Heart right ventricle (tissue), 16 donors: ENCODE measurements around the gene CELSR1. TPM values are rescaled to one million over a fixed set of nuclear protein-coding genes. Genes with fewer than 3 reads are reported as not detected.

Experiments
- ATAC-seq, 8 donors: fragments of 200-7000 bp; cut with Tn5 transposase; one replicate each; pipeline ENCODE4 v1.9.1; 2020; ENCODE audit warnings: mild to moderate bottlenecking in 8 of 8, moderate library complexity in 8 of 8, moderate number of reproducible peaks in 1 of 8
- DNase-seq, 2 donors: peaks; one replicate each; pipeline ENCODE4 v3.0.0-alpha.2; 2020
- H3K27ac ChIP-seq, 10 donors: fragments of 200-600 bp; sonication (generic) in 2 of 10; one replicate each; pipeline versions ENCODE4 v1.5.0 to v1.8.0; 2020 to 2022; ENCODE audit warnings: mild to moderate bottlenecking in 3 of 10
- H3K27me3 ChIP-seq, 7 donors: fragments of 200-600 bp; one replicate each; pipeline ENCODE4 v1.8.0; 2021 to 2022; ENCODE audit warnings: mild to moderate bottlenecking in 2 of 7
- H3K36me3 ChIP-seq, 9 donors: fragments of 200-600 bp; sonication (generic) in 1 of 9; one replicate each; pipeline versions ENCODE4 v1.5.0 to v1.8.0; 2020 to 2022; ENCODE audit warnings: mild to moderate bottlenecking in 2 of 9
- H3K4me1 ChIP-seq, 9 donors: fragments of 200-600 bp; sonication (generic) in 1 of 9; one replicate each; pipeline versions ENCODE4 v1.5.0 to v1.8.0; 2020 to 2022; ENCODE audit warnings: mild to moderate bottlenecking in 4 of 9
- H3K4me3 ChIP-seq, 10 donors: fragments of 200-600 bp; sonication (generic) in 2 of 10; one replicate each; pipeline versions ENCODE4 v1.5.0 to v1.8.0; 2020 to 2022; ENCODE audit warnings: mild to moderate bottlenecking in 7 of 10, moderate library complexity in 2 of 10
- H3K9me3 ChIP-seq, 11 donors: fragments of 200-600 bp in 10 of 11; sonication (generic) in 2 of 11; one replicate each; pipeline versions ENCODE4 v1.5.0 to v1.8.0; 2013 to 2022; ENCODE audit warnings: mild to moderate bottlenecking in 2 of 11, control low read depth in 1 of 11, moderate library complexity in 1 of 11
- CTCF ChIP-seq, 9 donors: fragments of 200-600 bp; sonication (generic) in 2 of 9; IDR thresholded peaks; one replicate each; pipeline versions ENCODE4 v1.5.0 to v1.8.0; 2021 to 2022; ENCODE audit warnings: antibody characterized with exemption in 9 of 9, mild to moderate bottlenecking in 5 of 9, moderate library complexity in 1 of 9
- WGBS, 2 donors: extraction: QIAGEN DNeasy Blood & Tissue Kit; methylation state at CpG; one replicate each; pipeline ENCODE4 v1.1.7; 2013; ENCODE audit warnings: inconsistent platforms in 1 of 2; 5-methylcytosine and 5-hydroxymethylcytosine counted together
- intact Hi-C, 10 donors: fragments of 100-400 bp; cut with DNase I; formaldehyde crosslinking; loops; one replicate each; pipeline versions ENCODE4 v1.11.1 to v1.14.2; 2022
- polyA plus RNA-seq, 2 donors: library from polyadenylated mRNA; stranded (reverse); fragments of 200-250 nt; gene quantifications; one replicate each; pipeline ENCODE4 v1.2.3, GENCODE V29; 2013
- total RNA-seq, 10 donors: library from RNA; stranded (reverse); fragmentation: NEBNext Ultra II Directional in 3 of 10; extraction: Animal tissue kit (Norgen Biotek cat#: 25700) in 3 of 10; gene quantifications; one replicate each; pipeline versions ENCODE4 v1.2.1 to v1.2.4, GENCODE V29; 2021 to 2023
- donor health status: Arrhythmogenic right ventricular cardiomyopathy.
- donor health status: ischemic (EF 13 %, LVEDD 7.1; RV severe dilation, severe dysfunction).
- donor health status: healthy with polysubstance abuse.
- donor health status: DM: no; HTN: yes; CAD: no.
- donor health status: DM: no; HTN: no; CAD: no.
- donor health status: ischemic (EF 25% LVEDD 6.9; RV normal size, moderate dysfunction).
- donor health status: ischemic (EF 25% LVEDD 5.7; RV mildly dilated, moderate dysfunction).
- donor health status: healthy.
- donor health status: DM: yes; HTN: yes; CAD: no.
- donor health status: Ischemic cardiomyopathy.
- donor health status: ischemic (EF 35%, LVEDD 5.7; RV mildly dilated, moderate dysfunction).
- donor health status: nonischemic (EF 11% LVEDD 7.7; RV severe dilation, severe dysfunction).
- donor health status: DM: yes; HTN: yes; CAD: no.
- donor health status: PGD.
- donor health status: ischemic (EF 29% LVEDD 5.4; RV normal size, mild dysfunction).
- donor health status: nonischemic (EF 23%, LVEDD 6.1; RV moderate dilation, normal function).

The CELSR1 gene
- total and polyA plus RNA-seq, 12 donors: 4.0 to 16.7 (median 11.4) TPM

GRCh38 chr22:46461566-46462180 lies 75.7 kb downstream of the CELSR1 start:
- H3K9me3 ChIP-seq: no peaks in the 10 kb centered on the region
- no peak for DNase-seq
- intact Hi-C loops: no loop called here
- peaks cover 0 to 9% (median 0%) of the 10 kb centered on the region in 9 donors for H3K4me1 ChIP-seq
- H3K27ac ChIP-seq: no peak overlapping the region
- no peaks in the 10 kb centered on the region for H3K36me3 ChIP-seq
- peaks cover 0 to 11% (median 6%) of the 10 kb centered on the region in 7 donors for H3K27me3 ChIP-seq
- 91% methylated on average over 22 of the region's 22 CpGs for WGBS, 2 donors
- no peak overlapping the region for H3K4me3 ChIP-seq
- ATAC-seq: no peak
- no peak for TF ChIP-seq CTCF (IDR thresholded peaks at IDR 0.05)

GRCh38 chr22:46460857-46461256 lies 76.6 kb downstream of the CELSR1 start:
- intact Hi-C loops: no loop called here
- Histone ChIP-seq H3K4me1 (peaks cover 0 to 9% (median 0%) of the 10 kb centered on the region in 9 donors), H3K27ac (no peak overlapping the region), H3K9me3 (no peaks in the 10 kb centered on the region), H3K27me3 (peaks cover 0 to 11% (median 6%) of the 10 kb centered on the region in 7 donors), H3K4me3 (no peak overlapping the region), H3K36me3 (no peaks in the 10 kb centered on the region)
- 52 to 54% methylated on average over 12 of the region's 12 CpGs for WGBS, 2 donors
- DNase-seq: no peak
- no peak for TF ChIP-seq CTCF (IDR thresholded peaks at IDR 0.05)
- ATAC-seq: no peak

- no peak for ATAC-seq
- Histone ChIP-seq H3K36me3 (no peaks in the 10 kb centered on the region), H3K4me1 (no peaks in the 10 kb centered on the region), H3K4me3 (no peak overlapping the region), H3K27ac (no peak overlapping the region), H3K27me3 (peaks cover 0 to 11% (median 0%) of the 10 kb centered on the region in 7 donors), H3K9me3 (no peaks in the 10 kb centered on the region)
- WGBS, 2 donors: 90 to 95% methylated on average over 17 of the region's 17 CpGs
- DNase-seq: no peak
- intact Hi-C loops: no loop called here
- TF ChIP-seq CTCF (IDR thresholded peaks at IDR 0.05): no peak
Observed at GRCh38 chr22:46459347-46460065, 77.9 kb downstream of the CELSR1 start.

- intact Hi-C loops: no loop called here
- peak in 1 of 8 donors; percentile 23 for ATAC-seq
- no peak for DNase-seq
- H3K27ac ChIP-seq: no peak overlapping the region
- peaks cover 0 to 11% (median 0%) of the 10 kb centered on the region in 7 donors for H3K27me3 ChIP-seq
- H3K9me3 ChIP-seq: no peaks in the 10 kb centered on the region
- WGBS, 2 donors: 79 to 86% methylated on average over 7 of the region's 7 CpGs
- H3K36me3 ChIP-seq: no peaks in the 10 kb centered on the region
- no peak for TF ChIP-seq CTCF (IDR thresholded peaks at IDR 0.05)
- H3K4me3 ChIP-seq: no peak overlapping the region
- H3K4me1 ChIP-seq: peaks cover 0 to under 1% (median 0%) of the 10 kb centered on the region in 9 donors
Observed at GRCh38 chr22:46458525-46458924, 78.9 kb downstream of the CELSR1 start.
